Measurements from ENCODE around the gene TSG101.

TSG101 gene

GRCh38 chr11:18526521-18527296, at the start of gene TSG101:
Gene TSG101, minus strand, starts transcription at chr11:18526942. Its CDS starts 126 bp downstream, at chr11:18526816.
- Histone ChIP-seq H3K4me1 (ENCODE audit: insufficient read depth, low read length, severe bottlenecking) (peaks cover 65% of the 10 kb centered on the region), H3K9ac (ENCODE audit: low read length) (peak within 1 kb of the TSS; percentile 88), H3K27ac (ENCODE audit: low read depth, low read length, poor library complexity, severe bottlenecking) (peak within 1 kb of the TSS; percentile 75), H4K20me1 (ENCODE audit: insufficient read depth, low read length) (no peaks in the 10 kb centered on the region), H3K36me3 (ENCODE audit: insufficient read depth, low read length) (peaks cover 7% of the 10 kb centered on the region; the same call in 1 of the 2 replicates), H3K9me3 (ENCODE audit: low read length) (no peaks in the 10 kb centered on the region), H3F3A (ENCODE audit: insufficient read depth, low read length) (no peaks in the 10 kb centered on the region), H3K4me2 (ENCODE audit: low read length) (peak within 1 kb of the TSS; percentile 88), H3K9me2 (ENCODE audit: low read depth, low read length) (no peaks in the 10 kb centered on the region), H3K27me3 (ENCODE audit: insufficient read depth, low read length) (no peaks in the 10 kb centered on the region), H2AFZ (ENCODE audit: low read length) (peak within 1 kb of the TSS; percentile 39; the same call in 1 of the 2 replicates), H3K79me2 (ENCODE audit: insufficient read depth, low read length) (peaks cover 26% of the 10 kb centered on the region), H3K4me3 (ENCODE audit: low read depth, low read length, poor library complexity, severe bottlenecking) (peak within 1 kb of the TSS; percentile 91)
- TF ChIP-seq EZH2 (IDR thresholded peaks at IDR 0.05; ENCODE audit: borderline replicate concordance, low read length) (no peak), CTCF (IDR thresholded peaks at IDR 0.05; ENCODE audit: low read length) (no peak)

- Histone ChIP-seq H3K36me3 (ENCODE audit: insufficient read depth, low read length) (no peaks in the 10 kb centered on the region), H3K4me2 (ENCODE audit: low read length) (no peak overlapping the region), H3K27me3 (ENCODE audit: insufficient read depth, low read length) (no peaks in the 10 kb centered on the region), H4K20me1 (ENCODE audit: insufficient read depth, low read length) (no peaks in the 10 kb centered on the region), H2AFZ (ENCODE audit: low read length) (no peak overlapping the region), H3K27ac (ENCODE audit: low read depth, low read length, poor library complexity, severe bottlenecking) (no peak overlapping the region), H3F3A (ENCODE audit: insufficient read depth, low read length) (no peaks in the 10 kb centered on the region), H3K79me2 (ENCODE audit: insufficient read depth, low read length) (no peaks in the 10 kb centered on the region), H3K9me3 (ENCODE audit: low read length) (no peaks in the 10 kb centered on the region), H3K9ac (ENCODE audit: low read length) (no peak overlapping the region), H3K4me1 (ENCODE audit: insufficient read depth, low read length, severe bottlenecking) (no peaks in the 10 kb centered on the region), H3K9me2 (ENCODE audit: low read depth, low read length) (no peaks in the 10 kb centered on the region), H3K4me3 (ENCODE audit: low read depth, low read length, poor library complexity, severe bottlenecking) (no peak overlapping the region)
- no peak for TF ChIP-seq CTCF (IDR thresholded peaks at IDR 0.05; ENCODE audit: low read length)
- TF ChIP-seq EZH2 (IDR thresholded peaks at IDR 0.05; ENCODE audit: borderline replicate concordance, low read length) = no peak
Measured at GRCh38 chr11:18575361-18575760, 48.6 kb upstream of the TSG101 start.

- no peaks in the 10 kb centered on the region for H3K9me2 ChIP-seq (ENCODE audit: low read depth, low read length)
- no peaks in the 10 kb centered on the region for H3K9me3 ChIP-seq (ENCODE audit: low read length)
- no peaks in the 10 kb centered on the region for H3K27me3 ChIP-seq (ENCODE audit: insufficient read depth, low read length)
- no peaks in the 10 kb centered on the region for H3K4me1 ChIP-seq (ENCODE audit: insufficient read depth, low read length, severe bottlenecking)
- H3K36me3 ChIP-seq (ENCODE audit: insufficient read depth, low read length) = no peaks in the 10 kb centered on the region
- no peak overlapping the region for H3K27ac ChIP-seq (ENCODE audit: low read depth, low read length, poor library complexity, severe bottlenecking)
- H3K4me3 ChIP-seq (ENCODE audit: low read depth, low read length, poor library complexity, severe bottlenecking) = no peak overlapping the region
- no peaks in the 10 kb centered on the region for H3F3A ChIP-seq (ENCODE audit: insufficient read depth, low read length)
- H3K9ac ChIP-seq (ENCODE audit: low read length) = no peak overlapping the region
- no peak overlapping the region for H3K4me2 ChIP-seq (ENCODE audit: low read length)
- H3K79me2 ChIP-seq (ENCODE audit: insufficient read depth, low read length) = no peaks in the 10 kb centered on the region
- TF ChIP-seq CTCF (IDR thresholded peaks at IDR 0.05; ENCODE audit: low read length) = no peak
- no peak for TF ChIP-seq EZH2 (IDR thresholded peaks at IDR 0.05; ENCODE audit: borderline replicate concordance, low read length)
- no peaks in the 10 kb centered on the region for H4K20me1 ChIP-seq (ENCODE audit: insufficient read depth, low read length)
- H2AFZ ChIP-seq (ENCODE audit: low read length) = no peak overlapping the region
Measured at GRCh38 chr11:18567081-18567480, 40.3 kb upstream of the TSG101 start.

Data from OCI-LY1 (cell line).